A549 (cell line): Measurements from ENCODE around the gene CD207. TPM values are rescaled to one million over a fixed set of nuclear protein-coding genes. Genes with fewer than 3 reads are reported as not detected.
A peak's percentile ranks its signal among the peaks of the same experiment; 100 is the strongest.
"Not testable (repeated sequence)": the region's sequence is repeated elsewhere in the genome, so short reads cannot be mapped to it uniquely, and the experiment has no call there.

Source experiments
- ATAC-seq, 2 experiments: fragments of 200-7000 bp in 1 of 2; fragments of >200 bp in 1 of 2; cut with Nextera tagmentation in 1 of 2; cut with Tn5 transposase in 1 of 2; 3 replicates each; pipeline versions ENCODE4 v1.8.0 to v1.9.1; 2018 to 2020; ENCODE audit warnings: mild to moderate bottlenecking in 1 of 2, moderate library complexity in 1 of 2
- CTCF ChIA-PET: fragments of 300-600 bp; sonication (Branson Sonifier 250); formaldehyde crosslinking; extraction: SDS; loops from one replicate; lab custom pipeline; 2021; ENCODE audit warnings: antibody characterized with exemption, inconsistent platforms; lab: Yijun Ruan, JAX
- POLR2A ChIA-PET: fragments of 350-600 bp; formaldehyde crosslinking; extraction: SDS; loops from one replicate; lab custom pipeline; 2021; ENCODE audit warnings: antibody characterized with exemption, inconsistent platforms; lab: Yijun Ruan, JAX
- DNase-seq, 2 experiments: peaks; one replicate each; pipeline versions ENCODE4 v3.0.0 to v3.0.0-alpha.2; 2011 to 2016; ENCODE audit warnings: low read depth in 1 of 2, low spot score in 1 of 2
- FAIRE-seq: peaks from 2 replicates; lab custom pipeline; 2011; peaks lifted over from hg19 to GRCh38; lab: Jason Lieb, UNC
- H3K27ac ChIP-seq, 2 experiments: fragments of >200 bp; sonication (Bioruptor Twin); formaldehyde crosslinking; 3 replicates each; pipeline ENCODE4 v1.5.1; 2016 to 2017
- H3K4me1 ChIP-seq: fragments of >200 bp; sonication (Bioruptor Twin); formaldehyde crosslinking; 3 replicates; pipeline ENCODE4 v1.6.1; 2016
- H3K4me2 ChIP-seq: fragments of >200 bp; sonication (Bioruptor Twin); formaldehyde crosslinking; 3 replicates; pipeline ENCODE4 v1.6.1; 2016
- H3K4me3 ChIP-seq: fragments of >200 bp; sonication (Bioruptor Twin); formaldehyde crosslinking; 3 replicates; pipeline ENCODE4 v1.5.1; 2016
- H3K9me3 ChIP-seq: fragments of >200 bp; sonication (Bioruptor Twin); formaldehyde crosslinking; 3 replicates; pipeline ENCODE4 v1.6.1; 2016
- BCL3 ChIP-seq: fragments of >200 bp; sonication (Bioruptor Twin); formaldehyde crosslinking; IDR thresholded peaks from 3 replicates; pipeline ENCODE4 v1.6.1; 2016
- CBX8 ChIP-seq: fragments of 200-600 bp; sonication (generic); IDR thresholded peaks from 2 replicates; pipeline ENCODE4 v1.6.1; 2016
- CEBPB ChIP-seq, 2 experiments: fragments of >200 bp in 1 of 2; sonication (Bioruptor Twin) in 1 of 2; formaldehyde crosslinking in 1 of 2; IDR thresholded peaks; 2 replicates each; pipeline ENCODE4 v1.6.1; 2012 to 2016
- CHD2 ChIP-seq: fragments of 150-350 bp; IDR thresholded peaks from 2 replicates; pipeline ENCODE4 v1.6.1; 2014; ENCODE audit warnings: low read length; ENCODE audit not compliant: partially characterized antibody
- EHF ChIP-seq: fragments of 250-450 bp; sonication (Bioruptor Pico); IDR thresholded peaks from 2 replicates; pipeline ENCODE4 v1.5.0; 2020; ENCODE audit warnings: mild to moderate bottlenecking
- EHMT2 ChIP-seq: fragments of 200-600 bp; sonication (generic); IDR thresholded peaks from 2 replicates; pipeline ENCODE4 v1.6.1; 2016; ENCODE audit warnings: antibody characterized with exemption, low read depth, mild to moderate bottlenecking, moderate library complexity
- HEYL ChIP-seq: fragments of 250-450 bp; sonication (Bioruptor Pico); IDR thresholded peaks from 2 replicates; pipeline ENCODE4 v1.8.0; 2021; ENCODE audit warnings: mild to moderate bottlenecking, moderate library complexity
- KDM5A ChIP-seq: fragments of 200-600 bp; sonication (generic); IDR thresholded peaks from 2 replicates; pipeline ENCODE4 v1.6.1; 2016; ENCODE audit warnings: antibody characterized with exemption, mild to moderate bottlenecking
- MAFK ChIP-seq: fragments of 450-650 bp; IDR thresholded peaks from 2 replicates; pipeline ENCODE4 v1.6.1; 2014; ENCODE audit not compliant: partially characterized antibody
- NR3C1 ChIP-seq: fragments of >200 bp; sonication (Bioruptor Twin); formaldehyde crosslinking; IDR thresholded peaks from 3 replicates; pipeline ENCODE4 v1.6.1; 2017
- RARB ChIP-seq: fragments of 250-450 bp; sonication (Bioruptor Pico); IDR thresholded peaks from 2 replicates; pipeline ENCODE4 v1.8.0; 2021; ENCODE audit warnings: mild to moderate bottlenecking, moderate library complexity
- RCOR1 ChIP-seq: fragments of 150-350 bp; IDR thresholded peaks from 2 replicates; pipeline ENCODE4 v1.6.1; 2014; ENCODE audit warnings: antibody characterized with exemption, low read length, low read depth
- REST ChIP-seq: fragments of 200-600 bp; sonication (generic); IDR thresholded peaks from 2 replicates; pipeline ENCODE4 v1.6.1; 2016; ENCODE audit warnings: antibody characterized with exemption, mild to moderate bottlenecking, moderate library complexity
- SMC3 ChIP-seq: fragments of >200 bp; sonication (Bioruptor Twin); formaldehyde crosslinking; IDR thresholded peaks from 3 replicates; pipeline ENCODE4 v1.6.1; 2018; ENCODE audit warnings: inconsistent platforms
- ZC3H11A ChIP-seq: fragments of 450-650 bp; IDR thresholded peaks from 2 replicates; pipeline ENCODE4 v1.6.1; 2014; ENCODE audit warnings: antibody characterized with exemption, mild to moderate bottlenecking
- ZSCAN20 ChIP-seq: fragments of 250-450 bp; sonication (Bioruptor Pico); IDR thresholded peaks from 2 replicates; pipeline ENCODE4 v1.8.0; 2022; ENCODE audit warnings: mild to moderate bottlenecking, moderate library complexity
- WGBS: methylation state at CpG from one replicate; pipeline ENCODE4 v1.1.6; 2017; ENCODE audit errors: missing lambda C conversion rate; 5-methylcytosine and 5-hydroxymethylcytosine counted together
- polyA minus RNA-seq: library from RNA; depleted of rRNA, polyadenylated mRNA; stranded (reverse); fragments of >200 nt; gene quantifications from 2 replicates; pipeline ENCODE4 v1.2.3, GENCODE V29; 2011; rRNA and poly(A)+ RNA removed
- polyA plus RNA-seq, 4 experiments: library from polyadenylated mRNA; depleted of rRNA in 3 of 4; stranded (reverse); fragments of >200 nt; fragmentation: RNase III in 1 of 4; extraction: RNeasy Plus Mini Kit Qiagen cat#74134 plus additional on column Dnase treatment in 1 of 4; gene quantifications; 2 replicates in 3 of 4; 3 replicates in 1 of 4; pipeline ENCODE4 v1.2.3, GENCODE V29; 2011 to 2017

Gene CD207
- 0.05 TPM in 1 of 2 replicates, not detected in the other for polyA plus RNA-seq (2011; rRNA removed)
- polyA plus RNA-seq (2012; cell fraction: cytosol; rRNA removed), result 0.03 TPM in 1 of 2 replicates, not detected in the other
- not detected in 2 replicates for polyA plus RNA-seq (2012; cell fraction: nucleus; rRNA removed)
- polyA plus RNA-seq (2017; fragmentation: RNase III; extraction: RNeasy Plus Mini Kit Qiagen cat#74134 plus additional on column Dnase treatment), result 0.04 TPM in 1 of 3 replicates, not detected in the others
- polyA minus RNA-seq, result not detected in 2 replicates

- Histone ChIP-seq H3K27ac (no peak within 1 kb of the TSS), H3K9me3 (peaks cover 8% of the 10 kb centered on the region; the same call in 2 of the 3 replicates), H3K4me2 (no peak within 1 kb of the TSS), H3K4me1 (no peaks in the 10 kb centered on the region), H3K4me3 (no peak within 1 kb of the TSS)
- TF ChIP-seq ZC3H11A, result no peak
- TF ChIP-seq CEBPB (IDR thresholded peaks at IDR 0.05), result no peak
- no peak for TF ChIP-seq EHMT2
- no peak for TF ChIP-seq MAFK
- TF ChIP-seq ZSCAN20, result no peak
- TF ChIP-seq RCOR1, result no peak
- no peak for TF ChIP-seq NR3C1
- TF ChIP-seq BCL3, result no peak
- TF ChIP-seq REST, result no peak
- TF ChIP-seq HEYL (CRISPR knock-in tag), result no peak
- no peak for TF ChIP-seq RARB (CRISPR knock-in tag)
- TF ChIP-seq SMC3, result no peak
- TF ChIP-seq EHF (CRISPR knock-in tag), result no peak
- no peak for TF ChIP-seq CHD2
- no peak for TF ChIP-seq KDM5A
- ATAC-seq (no peak), FAIRE-seq (no peak), DNase-seq (no peak)
- 43% methylated on average over 4 of the region's 4 CpGs for WGBS
- POLR2A ChIA-PET, result no interaction called here
- CTCF ChIA-PET, result interaction anchor here (1.2 to 1.4 kb wide), 3 partner anchors 25 to 35 kb away, joined by 3 to 4 read pairs (median 4); no protein-coding TSS in a partner anchor
Measured at GRCh38 chr2:70835643-70836042, at the start of gene CD207. Gene CD207, minus strand, starts transcription at chr2:70835816. Its CDS starts 40 bp downstream, at chr2:70835776.

- FAIRE-seq, H3K27ac ChIP-seq, POLR2A ChIA-PET, ATAC-seq, H3K9me3 ChIP-seq, DNase-seq, H3K4me3 ChIP-seq, H3K4me1 ChIP-seq, H3K4me2 ChIP-seq: not testable (repeated sequence)
- WGBS, result 0% methylated on average over 3 of the region's 3 CpGs
- CTCF ChIA-PET, result interaction anchor here (1.2 to 13.7 kb wide), 4 partner anchors 12 to 62 kb away, joined by 3 to 486 read pairs (median 268); partner anchors contain the start of gene ATP6V1B1
- TF ChIP-seq CBX8, result peak; percentile 53; the same call in 1 of the 2 replicates
Measured at GRCh38 chr2:70878543-70878942, 42.9 kb upstream of the CD207 start.

- WGBS, result 47% methylated on average over 9 of the region's 9 CpGs
- H3K4me1 ChIP-seq, H3K4me3 ChIP-seq, H3K27ac ChIP-seq, FAIRE-seq, DNase-seq, H3K4me2 ChIP-seq, POLR2A ChIA-PET, H3K9me3 ChIP-seq, ATAC-seq: not testable (repeated sequence)
- CTCF ChIA-PET, result interaction anchor here (0.7 to 13.7 kb wide), 8 partner anchors 13 to 574 kb away, joined by 3 to 486 read pairs (median 4); partner anchors contain the start of genes ATP6V1B1 and FAM136A
Measured at GRCh38 chr2:70876138-70876537, 40.5 kb upstream of the CD207 start.
